Suppressor macrophage treated with lipopolysaccharide for 1 hour (primary cell): Measurements from ENCODE around the gene DDAH1.
"Not testable (repeated sequence)": the region's sequence is repeated elsewhere in the genome, so short reads cannot be mapped to it uniquely, and the experiment has no call there.

Experiments used
- DNase-seq, 3 donors: peaks; one replicate each; pipeline ENCODE4 v3.0.0-alpha.2; 2020 to 2022

DDAH1 gene

GRCh38 chr1:85356130-85356529, 108.8 kb downstream of the DDAH1 start:
- no peak for DNase-seq

DNA sequence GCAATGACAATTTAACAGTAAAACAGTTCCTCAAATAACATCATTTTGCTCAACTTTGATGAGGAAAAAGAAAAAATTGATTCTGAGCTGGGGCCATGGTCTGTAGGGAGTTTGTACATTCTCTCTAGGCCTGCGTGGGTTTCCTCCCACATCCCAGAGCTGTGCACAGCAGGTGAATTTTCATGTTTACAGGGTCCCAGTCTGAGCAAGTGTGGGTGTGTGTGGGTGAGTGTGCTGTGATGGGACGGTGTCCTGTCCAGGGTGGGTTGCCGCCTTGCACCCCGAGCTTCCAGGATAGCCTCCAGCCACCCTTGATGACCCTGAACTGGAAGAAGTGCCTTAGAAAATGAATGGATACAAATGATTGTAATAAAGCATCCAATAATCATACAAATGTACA, 112.9 kb downstream of the DDAH1 start:
- DNase-seq = no peak

GRCh38 chr1:85351202-85351828, 113.6 kb downstream of the DDAH1 start:
- no peak for DNase-seq

- no peak for DNase-seq
Measured at GRCh38 chr1:85349224-85349623, 115.7 kb downstream of the DDAH1 start.

GRCh38 chr1:85347908-85348307, 117.1 kb downstream of the DDAH1 start:
- DNase-seq = no peak

DNA sequence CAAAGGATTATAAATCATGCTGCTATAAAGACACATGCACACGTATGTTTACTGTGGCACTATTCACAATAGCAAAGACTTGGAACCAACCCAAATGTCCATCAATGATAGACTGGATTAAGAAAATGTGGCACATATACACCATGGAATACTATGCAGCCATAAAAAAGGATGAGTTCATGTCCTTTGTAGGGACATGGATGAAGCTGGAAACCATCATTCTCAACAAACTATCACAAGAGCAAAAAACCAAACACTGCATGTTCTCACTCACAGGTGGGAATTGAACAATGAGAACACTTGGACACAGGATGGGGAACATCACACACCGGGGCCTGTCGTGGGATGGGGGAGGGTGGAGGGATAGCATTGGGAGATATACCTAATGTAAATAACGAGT, 117.7 kb downstream of the DDAH1 start:
- not testable (repeated sequence) for DNase-seq

- DNase-seq = peak in 1 of 3 donors; percentile 22
Measured at GRCh38 chr1:85344256-85344694, 120.7 kb downstream of the DDAH1 start.

GRCh38 chr1:85343612-85344255, 121.2 kb downstream of the DDAH1 start:
- no peak for DNase-seq

- no peak for DNase-seq
Measured at GRCh38 chr1:85343213-85343611, 121.7 kb downstream of the DDAH1 start.

DNA sequence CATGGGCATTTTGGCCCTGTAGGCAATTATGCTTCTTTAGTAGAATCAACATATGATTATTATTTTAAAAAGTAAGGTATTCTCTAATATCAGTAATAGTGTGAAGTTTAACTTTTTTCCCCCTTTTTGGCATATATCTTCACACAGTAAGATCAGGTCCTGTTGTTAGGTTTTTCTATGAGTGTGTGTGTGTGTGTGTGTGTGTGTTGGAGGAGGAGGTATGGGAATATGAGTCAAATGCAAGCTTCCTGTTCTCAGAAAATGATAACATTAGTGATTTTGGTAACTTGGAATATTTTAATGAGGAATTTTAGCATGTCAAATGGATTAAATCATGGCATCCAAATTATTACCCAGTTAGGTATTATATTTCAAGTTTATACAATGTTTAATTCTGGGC, 122.8 kb downstream of the DDAH1 start:
- peak in 1 of 3 donors; percentile 4 for DNase-seq

DNA sequence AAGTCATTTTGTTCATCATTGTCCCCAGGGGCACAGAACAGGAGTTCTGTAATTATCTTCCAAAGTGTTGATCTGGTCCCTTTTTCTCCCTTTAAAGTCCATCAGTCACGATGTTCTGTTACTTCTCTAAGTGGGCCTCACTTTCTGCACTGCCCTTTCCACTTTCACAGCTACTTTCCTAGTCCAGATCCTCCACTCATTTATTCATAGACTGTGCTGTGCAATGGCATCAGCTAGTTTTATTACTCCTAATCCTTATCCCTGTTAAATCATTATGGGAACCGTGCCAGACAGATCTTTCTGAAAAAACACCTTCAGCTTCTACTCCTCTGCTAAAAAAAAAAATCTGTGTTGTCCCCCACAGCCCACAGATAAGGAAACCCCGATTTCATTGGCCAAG, 124.5 kb downstream of the DDAH1 start:
- no peak for DNase-seq

GRCh38 chr1:85339656-85340399, 125.1 kb downstream of the DDAH1 start:
- DNase-seq = no peak

DNA sequence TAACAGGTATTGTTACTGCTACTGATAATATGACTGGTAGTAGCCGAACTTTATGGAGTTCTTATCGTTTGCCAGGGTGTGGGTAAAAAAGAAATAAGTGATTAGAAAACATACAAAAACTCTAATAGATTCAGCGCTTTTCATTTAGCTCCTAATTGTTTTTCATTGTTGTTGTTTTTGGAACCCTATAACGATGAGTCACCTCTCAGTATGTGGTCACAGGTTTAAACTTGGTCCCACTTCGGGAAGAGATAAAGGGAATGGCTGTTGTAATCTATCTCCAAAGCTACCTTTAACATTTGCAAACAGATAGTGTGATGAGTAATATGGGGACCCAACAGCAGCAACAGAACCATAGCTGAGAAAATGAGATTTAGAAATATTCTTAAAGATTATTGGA, 125.9 kb downstream of the DDAH1 start:
- DNase-seq = no peak

DNA sequence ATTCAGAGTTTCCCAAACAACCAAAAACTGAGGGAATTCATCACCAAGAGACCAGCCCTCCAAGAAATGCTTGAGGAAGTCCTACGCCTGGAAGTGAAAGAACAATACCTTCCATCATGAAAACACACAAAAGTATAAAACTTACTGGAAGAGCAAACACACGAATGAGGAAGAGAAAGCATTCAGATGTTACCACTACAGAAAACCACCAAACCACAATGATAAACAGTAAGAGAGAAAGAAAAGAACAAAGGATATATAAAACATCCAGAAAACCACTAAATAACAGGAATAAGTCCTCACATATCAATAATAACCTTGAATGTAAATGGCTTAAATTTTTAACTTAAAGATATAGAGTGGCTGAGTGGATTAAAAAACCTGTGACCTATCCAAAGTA, 130.0 kb downstream of the DDAH1 start:
- peak in 1 of 3 donors; percentile 15 for DNase-seq

DNA sequence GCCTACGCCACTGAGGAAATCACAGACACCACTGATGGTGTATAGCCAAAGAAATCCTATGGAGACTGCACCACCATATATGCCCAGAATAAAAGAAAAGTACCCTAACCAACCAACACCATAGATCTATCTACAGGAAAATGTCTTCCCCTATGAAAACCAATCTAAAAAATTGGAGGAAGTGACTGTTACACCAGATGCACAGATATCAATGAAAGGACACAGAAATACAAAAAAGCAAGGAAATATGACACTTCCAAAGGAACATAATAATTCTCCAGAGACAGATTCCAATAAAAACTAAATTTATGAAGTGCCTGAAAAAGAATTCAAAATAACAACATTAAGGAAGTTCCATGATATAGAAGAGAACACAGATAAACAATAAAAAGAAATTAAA, 131.8 kb downstream of the DDAH1 start:
- DNase-seq = no peak

- no peak for DNase-seq
Measured at GRCh38 chr1:85332575-85332974, 132.4 kb downstream of the DDAH1 start.

DNA sequence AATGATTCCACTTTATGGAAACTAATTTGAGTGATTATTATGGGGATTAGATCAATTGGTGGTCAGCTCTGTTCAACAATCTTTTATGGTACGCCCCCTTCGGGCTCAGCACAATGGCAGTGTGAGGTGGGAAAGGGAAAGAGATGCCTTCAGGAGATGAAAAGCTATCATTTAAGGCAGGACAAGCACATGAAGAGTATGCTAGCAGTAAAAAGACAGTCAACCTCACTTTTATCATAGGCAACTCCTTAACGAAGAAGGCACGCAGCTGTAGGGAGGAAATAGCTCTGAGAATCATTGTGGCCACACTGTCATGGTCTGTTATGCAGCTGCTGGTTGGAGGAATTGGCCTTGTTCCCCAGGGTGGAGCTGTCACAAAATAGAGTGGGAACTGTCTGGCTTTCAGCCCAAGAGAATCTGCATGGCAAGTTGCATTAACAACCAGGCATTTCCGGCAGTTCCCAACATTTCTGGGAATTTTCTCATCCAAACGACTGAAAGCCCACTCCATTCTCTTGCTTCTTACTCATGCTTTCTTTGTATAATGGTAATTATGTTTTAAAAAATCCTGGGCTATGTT, 134.2 kb downstream of the DDAH1 start:
- DNase-seq = no peak

- no peak for DNase-seq
Measured at GRCh38 chr1:85330214-85330631, 134.7 kb downstream of the DDAH1 start.

GRCh38 chr1:85328713-85329397, 136.1 kb downstream of the DDAH1 start:
- DNase-seq = peak; percentile 12 to 56 (median 24)

DNA sequence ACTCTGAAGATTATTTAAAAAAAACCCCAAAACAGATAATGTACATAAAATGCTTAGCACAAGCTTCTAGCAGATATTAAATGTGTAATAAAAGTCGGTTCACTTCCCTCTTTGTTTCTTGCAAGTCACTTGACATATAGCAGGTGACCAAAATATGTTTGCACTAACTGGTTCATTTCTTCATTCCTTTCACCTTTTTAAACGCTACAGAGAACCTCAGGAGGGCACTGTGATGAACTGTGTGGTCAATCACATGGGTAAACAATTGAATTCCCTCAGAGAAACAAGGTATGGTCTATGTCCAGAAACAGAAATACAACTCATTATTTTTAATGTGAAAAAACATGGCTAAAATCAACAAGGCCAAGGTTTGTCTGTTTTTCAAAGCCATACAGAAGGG, 137.2 kb downstream of the DDAH1 start:
- no peak for DNase-seq

GRCh38 chr1:85326851-85327250, 138.1 kb downstream of the DDAH1 start:
- no peak for DNase-seq

DNA sequence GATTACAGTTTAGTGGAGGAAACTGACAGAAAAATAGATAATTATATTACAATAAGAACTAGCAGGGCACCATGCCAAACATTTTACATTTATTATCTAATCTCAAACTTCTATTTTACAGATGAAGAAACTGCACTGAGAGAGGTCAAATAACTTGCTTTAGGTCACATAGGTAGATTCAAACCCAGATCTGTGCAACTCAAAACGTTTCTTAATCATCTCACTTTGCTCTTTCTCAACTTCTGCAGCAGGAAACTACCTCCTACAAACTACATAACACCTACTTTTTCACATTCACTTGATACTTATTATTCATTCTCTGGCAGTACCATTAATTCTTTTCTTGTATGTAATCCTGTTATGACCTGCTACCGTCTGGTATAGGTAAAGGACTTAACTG, 138.6 kb downstream of the DDAH1 start:
- DNase-seq = no peak

DNA sequence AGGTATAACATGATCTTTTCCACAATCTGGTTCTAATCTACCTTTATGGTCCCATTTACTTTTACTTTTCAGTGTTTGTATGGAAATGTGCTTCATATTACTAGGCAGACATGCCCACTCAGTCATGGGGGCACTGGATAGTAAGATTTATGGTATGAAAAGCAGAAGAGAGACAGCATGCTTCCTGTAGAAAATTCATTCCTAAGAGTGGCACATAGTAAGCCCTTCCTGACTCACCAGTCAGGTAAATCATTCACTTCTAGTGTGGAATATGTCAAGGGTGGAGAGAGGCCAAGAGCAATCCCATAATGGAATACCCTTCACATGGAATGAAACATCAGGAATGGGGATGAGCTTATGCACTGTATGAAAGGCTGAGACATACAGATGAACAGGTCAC, 139.0 kb downstream of the DDAH1 start:
- DNase-seq = no peak
